ENCODE measurements around the gene KRT74.
"Not testable (repeated sequence)": the region's sequence is repeated elsewhere in the genome, so short reads cannot be mapped to it uniquely, and the experiment has no call there.

The KRT74 gene

GRCh38 chr12:52602552-52602951, 28.9 kb upstream of the KRT74 start:
- DNase-seq (ENCODE audit: low read depth) = no peak

DNA sequence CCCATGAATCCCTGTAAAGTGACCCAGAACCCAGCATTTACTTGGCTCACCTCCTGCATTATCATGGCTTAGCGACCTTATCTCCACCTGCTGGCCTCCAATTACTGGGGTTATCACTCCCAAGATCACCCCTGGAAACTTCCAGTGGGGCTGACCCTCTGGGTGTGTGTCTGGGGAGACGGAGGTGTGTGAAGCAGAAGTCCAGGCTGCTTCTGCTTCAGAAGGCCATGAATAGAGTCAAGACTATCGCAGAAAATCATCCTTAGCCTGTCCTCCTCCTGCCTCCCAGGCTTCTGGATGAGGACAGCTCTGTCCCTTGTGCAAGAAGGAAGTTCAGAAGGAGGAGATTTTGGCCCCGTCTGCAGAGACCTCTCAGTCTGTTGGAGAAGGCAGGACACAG, 28.0 kb upstream of the KRT74 start:
- no peak for DNase-seq (ENCODE audit: low read depth)

- no peak for DNase-seq (ENCODE audit: low read depth)
These were observed 27.4 kb upstream of the KRT74 start, which contains the start of gene KRT72 for GRCh38 chr12:52600941-52601481. Gene KRT72 (minus strand): TSS chr12:52601463. CDS start chr12:52601452, 11 bp downstream.

GRCh38 chr12:52600475-52600874, 26.8 kb upstream of the KRT74 start:
- DNase-seq (ENCODE audit: low read depth) = no peak

DNA sequence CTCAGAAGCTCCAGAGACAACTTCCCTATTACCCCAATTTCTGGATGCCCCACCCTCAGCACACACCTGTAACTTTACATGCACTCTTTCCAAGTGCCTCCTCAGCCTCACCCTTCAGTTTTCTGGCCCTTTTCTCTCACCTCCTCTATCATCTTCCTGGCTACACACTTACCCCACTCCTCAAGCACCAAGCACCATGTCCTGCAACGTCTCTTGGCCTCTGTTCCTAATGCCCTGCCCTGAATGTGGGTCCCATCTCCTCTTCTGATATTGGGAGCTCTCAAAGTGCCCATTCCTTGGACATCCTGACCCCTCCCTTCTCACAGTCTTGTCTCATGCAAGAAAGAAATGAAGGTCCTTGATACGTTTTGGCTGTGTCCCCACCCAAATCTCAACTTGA, 26.4 kb upstream of the KRT74 start:
- DNase-seq (ENCODE audit: low read depth) = no peak

DNA sequence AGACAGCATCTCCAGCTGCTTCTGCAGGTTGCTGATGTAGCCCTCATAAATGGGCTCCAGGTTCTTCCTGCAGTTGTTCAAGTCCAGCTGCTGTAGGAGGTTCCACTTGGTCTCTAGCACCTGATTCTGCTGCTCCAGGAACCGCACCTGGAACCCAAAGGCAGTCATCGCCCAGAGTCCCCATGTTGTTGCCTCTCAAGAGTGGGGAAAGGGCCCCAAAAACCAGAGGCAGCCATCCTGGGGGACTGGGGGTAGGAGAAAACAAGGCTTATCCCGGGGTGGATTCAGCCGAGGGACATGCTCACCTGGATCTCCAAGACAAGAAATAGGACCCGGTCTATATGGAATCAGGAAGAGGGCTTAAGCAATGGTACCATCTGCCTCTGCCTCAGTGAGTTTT, 25.3 kb upstream of the KRT74 start:
- DNase-seq (ENCODE audit: low read depth) = no peak

DNA sequence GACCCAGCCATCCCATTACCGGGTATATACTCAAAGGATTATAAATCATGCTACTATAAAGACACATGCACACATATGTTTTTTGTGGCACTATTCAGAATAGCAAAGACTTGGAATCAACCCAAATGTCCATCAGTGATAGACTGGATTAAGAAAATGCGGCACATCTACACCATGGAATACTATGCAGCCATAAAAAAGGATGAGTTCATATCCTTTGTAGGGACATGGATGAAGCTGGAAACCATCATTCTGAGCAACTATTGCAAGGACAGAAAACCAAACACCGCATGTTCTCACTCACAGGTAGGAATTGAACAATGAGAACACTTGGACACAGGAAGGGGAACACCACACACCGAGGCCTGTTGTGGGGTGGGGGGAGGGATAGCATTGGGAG, 20.6 kb upstream of the KRT74 start:
- not testable (repeated sequence) for DNase-seq (ENCODE audit: low read depth)

DNA sequence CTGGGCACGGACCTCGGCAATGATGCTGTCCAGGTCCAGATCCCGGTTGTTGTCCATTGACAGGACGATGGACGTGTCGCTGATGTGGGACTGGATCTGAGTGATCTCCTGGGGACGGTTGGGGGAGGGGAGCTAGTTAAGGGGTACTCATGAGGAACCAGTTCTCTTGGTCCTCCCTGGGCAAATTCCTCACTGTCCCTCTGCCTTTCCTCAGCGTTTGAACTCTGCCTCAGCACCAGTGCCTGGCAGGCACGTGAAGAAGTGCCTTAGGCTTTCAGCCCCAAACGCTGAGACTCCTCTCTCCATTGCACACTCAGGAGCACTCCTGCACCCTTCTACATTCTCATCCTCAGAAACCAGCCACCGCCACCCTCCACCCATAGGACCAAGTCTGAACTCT, 17.9 kb upstream of the KRT74 start:
- no peak for DNase-seq (ENCODE audit: low read depth)

DNA sequence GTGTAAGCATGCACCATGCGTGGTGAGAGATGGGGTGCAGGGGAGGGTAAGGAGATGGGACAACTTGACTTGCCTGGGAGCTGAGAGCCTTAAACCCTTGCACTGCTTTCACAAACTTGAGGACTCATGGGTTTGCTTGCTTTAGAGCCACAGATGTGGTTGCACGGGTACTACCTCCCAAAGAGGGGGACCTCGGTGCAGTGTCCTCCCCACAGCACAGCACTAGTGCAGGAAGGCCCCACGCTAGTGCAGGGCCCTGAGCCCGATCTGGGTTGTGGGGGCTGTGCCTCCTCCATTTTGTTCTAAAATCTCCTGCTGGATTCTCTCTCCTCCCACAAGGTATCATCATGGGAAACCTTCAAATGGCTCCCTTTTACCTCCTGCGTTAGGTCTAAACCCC, 16.4 kb upstream of the KRT74 start:
- DNase-seq (ENCODE audit: low read depth) = no peak

DNA sequence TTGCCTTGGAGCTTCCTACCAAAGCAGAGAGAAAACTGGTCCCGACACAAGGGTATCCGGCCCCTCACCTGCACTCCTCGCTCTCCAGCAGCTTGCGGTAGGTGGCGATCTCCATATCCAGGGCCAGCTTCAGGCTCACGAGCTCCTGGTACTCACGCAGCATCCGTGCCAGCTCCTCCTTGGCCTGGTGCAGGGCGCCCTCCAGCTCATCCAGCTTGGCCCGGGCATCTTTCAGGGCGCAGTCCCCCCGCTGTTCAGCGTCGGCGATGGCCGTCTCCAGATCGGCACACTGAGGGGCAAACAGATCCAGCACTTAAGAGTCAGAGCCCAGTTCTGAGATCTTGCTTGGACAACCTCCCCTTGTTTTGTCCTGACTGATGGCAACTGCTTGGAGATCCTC, 13.9 kb upstream of the KRT74 start:
- no peak for DNase-seq (ENCODE audit: low read depth)

DNA sequence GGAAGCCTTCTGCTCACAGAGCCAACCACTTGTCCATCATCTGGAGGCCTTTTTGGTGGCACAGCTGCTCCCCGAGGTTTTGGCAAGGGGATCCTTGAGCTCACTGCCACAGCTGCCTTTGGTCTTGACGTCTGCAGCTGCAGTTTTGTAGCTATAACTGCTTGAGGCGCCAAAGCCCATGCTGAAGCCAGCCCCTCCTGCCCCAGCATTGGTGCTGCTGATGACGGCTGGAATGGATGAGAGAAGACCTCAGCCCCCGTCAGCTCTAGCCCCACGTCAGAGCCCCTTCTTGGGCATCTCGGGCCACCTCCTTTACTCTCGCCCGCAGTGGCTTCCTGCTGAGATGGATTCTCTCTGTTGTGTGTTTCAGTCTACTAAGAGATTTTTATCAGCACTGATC, 12.3 kb upstream of the KRT74 start:
- no peak for DNase-seq (ENCODE audit: low read depth)

- no peak for DNase-seq (ENCODE audit: low read depth)
These were observed 11.4 kb upstream of the KRT74 start for GRCh38 chr12:52585066-52585465.

DNA sequence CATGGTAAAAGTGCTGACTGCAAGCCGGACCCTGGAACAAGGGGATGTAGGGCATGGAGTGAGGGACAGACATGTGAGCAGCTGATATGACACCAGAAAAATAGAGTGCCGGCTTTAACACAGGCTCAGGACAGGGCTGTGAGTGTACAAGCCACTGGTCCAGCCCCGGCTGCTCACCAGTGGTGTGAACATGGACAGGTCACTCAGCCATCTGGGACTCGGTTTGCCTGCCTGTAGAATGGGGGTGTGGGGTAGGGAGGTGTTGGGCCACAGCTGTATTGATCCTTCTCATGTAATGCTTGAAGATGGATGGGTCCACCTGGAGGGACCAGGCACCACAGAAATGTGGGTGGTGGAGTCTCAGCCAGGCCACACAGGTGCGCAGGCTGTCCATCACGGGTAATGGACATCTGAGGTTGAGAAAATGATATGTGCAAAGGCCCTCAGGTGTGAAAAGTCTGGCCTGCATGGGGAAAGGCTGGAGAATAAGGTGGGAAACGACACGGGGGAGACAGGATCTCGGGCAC, 10.6 kb upstream of the KRT74 start:
- no peak for DNase-seq (ENCODE audit: low read depth)

DNA sequence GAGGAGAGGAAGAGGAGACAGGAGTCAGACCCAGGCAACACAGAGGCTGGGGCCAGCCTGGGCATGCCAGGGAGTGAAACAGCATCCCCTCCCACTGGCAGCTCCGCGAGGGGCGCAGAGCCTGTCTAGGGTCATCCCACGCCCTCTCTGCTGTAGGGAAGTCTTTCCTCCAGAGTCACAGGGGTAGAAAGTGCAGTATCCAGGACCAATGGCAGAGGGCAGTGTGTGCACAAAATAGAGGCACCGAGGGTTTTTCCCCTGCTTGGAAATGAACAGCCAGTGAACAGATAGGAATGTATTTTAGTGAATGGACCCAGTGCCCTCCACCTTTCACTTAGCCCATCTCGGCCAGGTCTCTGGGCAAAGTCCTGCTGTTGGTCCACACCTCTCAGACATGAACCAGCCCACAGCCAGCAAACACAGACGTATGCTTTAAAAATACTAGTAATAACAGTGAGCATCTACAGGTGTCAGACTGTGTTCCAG, 9.4 kb upstream of the KRT74 start:
- DNase-seq (ENCODE audit: low read depth) = peak; percentile 55

- DNase-seq (ENCODE audit: low read depth) = no peak
These were observed 8.8 kb upstream of the KRT74 start for GRCh38 chr12:52582486-52582885.

DNA sequence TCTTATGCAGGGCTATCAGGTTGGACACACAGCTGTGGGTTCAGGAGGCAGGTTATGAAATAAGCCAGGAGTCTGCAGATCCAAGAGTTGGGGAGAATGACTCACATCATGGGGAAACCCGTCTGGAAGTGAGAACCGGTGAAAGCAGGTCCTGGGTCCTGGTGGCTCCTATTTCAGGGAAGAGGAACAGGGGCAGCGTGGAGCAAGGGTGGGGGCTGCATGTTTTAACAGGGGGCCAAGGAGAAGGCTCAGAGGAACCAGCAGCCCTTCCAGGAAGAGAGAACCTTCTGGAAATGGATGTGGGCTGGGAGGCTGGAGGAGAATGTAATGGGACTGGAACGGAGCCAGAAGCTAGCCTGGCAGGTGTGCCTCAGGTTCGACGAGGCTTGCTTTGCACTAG, 7.8 kb upstream of the KRT74 start:
- no peak for DNase-seq (ENCODE audit: low read depth)

- no peak for DNase-seq (ENCODE audit: low read depth)
These were observed 7.4 kb upstream of the KRT74 start for GRCh38 chr12:52581066-52581465.

DNA sequence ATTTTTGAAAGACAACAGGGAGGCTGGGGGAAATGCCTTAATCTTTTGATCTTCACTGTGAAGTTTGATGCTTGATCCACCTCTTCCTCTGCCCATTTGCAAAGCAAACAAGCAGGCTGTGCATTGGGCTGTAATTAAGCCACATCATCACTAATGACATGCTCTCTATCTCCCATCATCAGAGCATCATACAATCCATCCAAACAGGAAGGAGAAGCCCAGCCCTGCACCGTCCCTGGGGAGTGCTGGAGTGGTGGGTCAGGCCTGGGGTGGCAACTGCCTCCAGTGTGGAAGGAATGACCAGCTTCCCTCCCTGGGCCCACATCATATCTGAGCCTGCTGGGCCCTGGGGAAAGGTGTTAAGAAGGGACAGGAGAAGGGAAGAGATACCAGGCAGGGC, 6.9 kb upstream of the KRT74 start:
- no peak for DNase-seq (ENCODE audit: low read depth)

GRCh38 chr12:52579468-52580465, 6.1 kb upstream of the KRT74 start:
- DNase-seq (ENCODE audit: low read depth) = no peak

- DNase-seq (ENCODE audit: low read depth) = no peak
These were observed 4.8 kb upstream of the KRT74 start for GRCh38 chr12:52578469-52578868.

DNA sequence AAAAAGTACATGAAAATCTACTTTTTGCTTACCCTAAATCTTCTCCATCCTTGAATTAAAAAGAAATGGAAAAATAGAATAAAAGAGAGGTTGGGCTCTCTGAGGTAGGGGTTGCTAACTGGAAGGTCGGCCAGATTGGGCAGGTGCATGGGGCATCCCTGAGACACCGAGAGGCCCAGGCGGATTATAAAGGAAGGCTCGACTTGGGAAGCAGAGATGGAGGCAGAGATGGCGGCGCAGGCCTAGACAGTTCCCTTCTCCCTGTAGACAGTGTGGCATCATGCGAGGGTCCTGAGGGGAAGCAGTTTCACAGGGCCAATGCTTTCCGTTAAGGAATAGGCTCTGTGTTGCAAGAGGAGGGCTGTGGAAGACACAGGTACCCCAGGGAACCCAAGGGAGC, 3.7 kb upstream of the KRT74 start:
- DNase-seq (ENCODE audit: low read depth) = no peak

- no peak for DNase-seq (ENCODE audit: low read depth)
These were observed 2.3 kb upstream of the KRT74 start for GRCh38 chr12:52575948-52576347.

- DNase-seq (ENCODE audit: low read depth) = no peak
These were observed 1.6 kb upstream of the KRT74 start for GRCh38 chr12:52575256-52575655.

Data from activated T-cell treated with anti-CD3 and anti-CD28 coated beads for 48 hours (primary cell).